GM19239 (cell line): ENCODE data around the gene SNRNP35.
"Not testable (repeated sequence)": the region's sequence is repeated elsewhere in the genome, so short reads cannot be mapped to it uniquely, and the experiment has no call there.

ENCODE experiments used
- DNase-seq: peaks from one replicate; pipeline ENCODE4 v3.0.0; 2011; ENCODE audit warnings: low spot score; ENCODE audit not compliant: insufficient read length
- FAIRE-seq: peaks from 2 replicates; lab custom pipeline; 2011; peaks lifted over from hg19 to GRCh38; lab: Jason Lieb, UNC

SNRNP35 gene

GRCh38 chr12:123485756-123486155, 27.8 kb downstream of the SNRNP35 start:
- no peak for DNase-seq
- no peak for FAIRE-seq

- FAIRE-seq = no peak
- no peak for DNase-seq
These were observed 29.5 kb downstream of the SNRNP35 start for GRCh38 chr12:123487428-123487827.

- no peak for DNase-seq
- FAIRE-seq = no peak
These were observed 30.7 kb downstream of the SNRNP35 start for GRCh38 chr12:123488539-123489230.

GRCh38 chr12:123489580-123489979, 31.6 kb downstream of the SNRNP35 start:
- DNase-seq = no peak
- FAIRE-seq = no peak

GRCh38 chr12:123490089-123490488, 32.1 kb downstream of the SNRNP35 start:
- FAIRE-seq (no peak), DNase-seq (no peak)

GRCh38 chr12:123491056-123491455, 33.1 kb downstream of the SNRNP35 start:
- DNase-seq (no peak), FAIRE-seq (no peak)

GRCh38 chr12:123491481-123491880, 33.5 kb downstream of the SNRNP35 start:
- no peak for FAIRE-seq
- DNase-seq = no peak

- DNase-seq, FAIRE-seq: not testable (repeated sequence)
These were observed 34.5 kb downstream of the SNRNP35 start for GRCh38 chr12:123492339-123493039.

- DNase-seq (no peak), FAIRE-seq (no peak)
These were observed 36.3 kb downstream of the SNRNP35 start for GRCh38 chr12:123494124-123494851.

GRCh38 chr12:123497065-123497464, 39.1 kb downstream of the SNRNP35 start:
- DNase-seq (no peak), FAIRE-seq (no peak)

GRCh38 chr12:123498126-123498825, 40.3 kb downstream of the SNRNP35 start:
- DNase-seq = no peak
- no peak for FAIRE-seq

GRCh38 chr12:123499332-123499731, 41.4 kb downstream of the SNRNP35 start:
- FAIRE-seq (no peak), DNase-seq (no peak)

- no peak for FAIRE-seq
- DNase-seq = no peak
These were observed 44.3 kb downstream of the SNRNP35 start for GRCh38 chr12:123502163-123502704.

- no peak for DNase-seq
- FAIRE-seq = no peak
These were observed 48.3 kb downstream of the SNRNP35 start for GRCh38 chr12:123506059-123506842.

- FAIRE-seq = no peak
These were observed 48.9 kb downstream of the SNRNP35 start for GRCh38 chr12:123506843-123507236.

GRCh38 chr12:123512838-123513665, 55.1 kb downstream of the SNRNP35 start:
- FAIRE-seq (no peak), DNase-seq (no peak)

More at GRCh38 chr12:123506843-123507236, 48.9 kb downstream of the SNRNP35 start:
- DNase-seq = no peak

GRCh38 chr12:123513805-123514204, 55.9 kb downstream of the SNRNP35 start:
- no peak for DNase-seq
- FAIRE-seq = no peak

- FAIRE-seq, DNase-seq: not testable (repeated sequence)
These were observed 56.8 kb downstream of the SNRNP35 start for GRCh38 chr12:123514582-123515221.
